Activated gamma-delta T cell treated with anti-CD3 and anti-CD28 coated beads, Interleukin-2, amount 50 U/mL, for 16 hours (primary cell): ENCODE results near the gene GCFC2.
"Not testable (repeated sequence)": the region's sequence is repeated elsewhere in the genome, so short reads cannot be mapped to it uniquely, and the experiment has no call there.

Experiments used
- DNase-seq: peaks from one replicate; pipeline ENCODE4 v3.0.0-alpha.2; 2020; ENCODE audit warnings: low read depth

The GCFC2 gene

GRCh38 chr2:75679556-75679955 is 31.2 kb downstream of the GCFC2 start:
- no peak for DNase-seq

- DNase-seq: no peak
Observed at GRCh38 chr2:75676464-75676863, 34.3 kb downstream of the GCFC2 start.

- DNase-seq: no peak
Observed at GRCh38 chr2:75675908-75676307, 34.8 kb downstream of the GCFC2 start.

- DNase-seq: not testable (repeated sequence)
Observed at GRCh38 chr2:75675423-75675822, 35.3 kb downstream of the GCFC2 start.

GRCh38 chr2:75667884-75668283 is 42.8 kb downstream of the GCFC2 start:
- DNase-seq: no peak

DNA sequence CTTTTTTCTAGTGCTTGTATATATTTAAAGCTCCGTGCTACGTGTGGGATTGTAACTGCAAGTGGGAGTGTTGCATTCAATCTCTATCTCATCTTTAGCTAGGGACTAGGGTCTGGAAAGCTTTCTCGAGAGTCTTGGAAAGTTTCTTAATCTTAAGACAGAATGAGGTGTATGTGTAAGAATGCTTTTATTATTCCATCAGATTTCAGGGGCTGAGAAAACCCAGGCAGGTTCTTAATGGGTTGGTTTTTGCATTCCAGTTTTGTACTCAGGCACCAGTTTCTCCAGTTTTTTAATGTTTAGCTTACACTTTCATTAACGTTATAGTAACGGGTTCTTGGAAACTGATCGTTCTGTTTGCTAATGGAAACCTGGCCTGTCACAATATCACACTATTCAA is 43.8 kb downstream of the GCFC2 start:
- DNase-seq: no peak

DNA sequence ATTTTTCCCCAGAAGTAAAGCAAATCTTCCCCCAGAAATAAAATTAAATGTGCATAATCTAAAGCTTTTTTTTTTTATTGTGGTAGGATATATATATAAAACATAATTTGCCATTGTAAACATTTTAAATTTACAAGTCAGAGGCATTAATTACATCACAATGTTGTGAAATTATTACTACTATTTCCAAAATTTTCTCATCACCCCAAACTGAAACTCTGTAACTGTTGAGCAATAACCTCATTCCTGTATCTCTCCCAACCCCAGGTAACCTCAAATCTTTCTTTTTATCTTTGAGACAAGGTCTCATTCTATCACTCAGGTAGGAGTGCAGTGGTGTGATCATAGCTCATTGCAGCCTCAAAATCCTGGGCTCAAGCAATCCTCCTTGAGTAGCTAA is 52.9 kb downstream of the GCFC2 start:
- no peak for DNase-seq

- no peak for DNase-seq
Observed at GRCh38 chr2:75656563-75656962, 54.2 kb downstream of the GCFC2 start.

GRCh38 chr2:75655861-75656260 is 54.9 kb downstream of the GCFC2 start:
- no peak for DNase-seq

DNA sequence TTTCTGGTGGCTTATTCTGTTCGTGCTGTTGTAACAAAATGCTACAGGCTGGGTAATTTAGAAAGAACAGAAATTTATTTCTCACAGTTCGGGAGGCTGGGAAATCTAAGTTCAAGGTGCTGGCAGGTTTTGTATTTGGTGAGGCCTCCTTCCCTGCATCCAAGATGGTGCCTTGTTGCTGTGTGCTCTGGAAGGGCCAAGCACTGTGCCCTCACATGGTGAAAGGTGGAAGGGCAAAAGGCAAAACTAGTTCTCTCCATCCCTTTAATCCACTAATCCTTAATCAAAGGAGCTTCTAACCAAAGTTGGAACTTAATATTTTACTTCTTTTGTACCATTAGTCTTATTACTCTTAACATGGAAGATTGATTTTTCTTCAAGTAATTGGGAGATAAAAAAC is 56.7 kb downstream of the GCFC2 start:
- no peak for DNase-seq

GRCh38 chr2:75647771-75648170 is 62.9 kb downstream of the GCFC2 start:
- DNase-seq: no peak

DNA sequence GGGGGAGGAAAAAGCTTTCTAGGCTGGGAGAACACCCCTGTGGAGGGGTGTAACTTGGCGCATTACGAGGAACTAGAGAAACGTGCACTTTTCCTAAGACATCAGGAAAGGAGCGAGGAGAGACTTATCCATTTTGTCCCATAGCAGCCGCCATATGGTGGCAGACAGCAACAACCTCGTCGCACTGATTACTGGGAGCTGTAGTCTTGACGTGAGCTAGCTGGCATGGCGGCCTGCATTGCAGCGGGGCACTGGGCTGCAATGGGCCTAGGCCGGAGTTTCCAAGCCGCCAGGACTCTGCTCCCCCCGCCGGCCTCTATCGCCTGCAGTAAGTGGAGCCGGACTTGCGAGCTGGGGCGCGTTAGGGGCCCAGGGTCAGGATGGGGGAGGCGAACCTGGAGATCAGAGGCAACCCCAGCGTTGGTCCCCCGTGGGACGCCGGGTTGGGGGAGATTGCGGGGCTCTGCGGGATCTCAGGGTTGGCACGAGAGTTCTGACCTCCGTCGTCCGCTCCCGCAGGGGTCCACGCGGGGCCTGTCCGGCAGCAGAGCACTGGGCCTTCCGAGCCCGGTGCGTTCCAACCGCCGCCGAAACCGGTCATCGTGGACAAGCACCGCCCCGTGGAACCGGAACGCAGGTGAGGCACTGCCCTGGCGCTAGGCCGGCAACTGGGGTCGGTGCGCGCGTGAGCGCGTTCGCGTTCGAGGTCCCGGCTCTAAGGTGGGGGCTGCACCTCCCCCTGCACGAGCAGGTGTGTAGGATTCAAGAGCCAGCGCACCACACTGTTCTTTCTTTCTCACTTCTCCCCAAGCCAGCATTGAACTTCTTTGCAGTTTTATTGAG is 63.9 kb downstream of the GCFC2 start, which contains the start of gene MRPL19:
Gene MRPL19, plus strand, starts transcription at position 201 of the 843 bp plus-strand sequence. Its CDS starts 25 bp downstream, at position 226.
- peak; percentile 62 for DNase-seq

DNA sequence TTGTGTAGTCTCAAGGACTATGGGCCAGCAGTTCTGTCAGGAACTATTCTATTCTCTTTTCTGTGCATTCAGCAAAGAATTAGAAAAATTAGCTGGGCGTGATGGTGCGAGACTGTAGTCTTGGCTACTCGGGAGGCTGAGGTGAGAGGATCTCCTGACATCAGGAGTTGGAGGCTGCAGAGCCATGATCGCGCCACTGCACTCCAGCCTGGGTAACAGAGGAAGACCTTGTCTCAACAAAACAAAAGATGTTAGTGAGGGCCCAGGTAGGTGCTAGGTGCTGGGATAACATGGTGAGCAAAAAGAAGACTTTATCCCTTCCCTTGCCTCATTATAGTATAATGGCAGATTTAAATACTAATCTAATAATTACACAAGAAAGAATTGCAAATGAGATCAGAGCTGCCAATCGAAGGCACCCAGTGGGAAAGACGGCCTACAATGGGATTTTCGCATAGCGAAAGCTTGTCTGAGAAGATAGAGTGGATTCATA is 64.6 kb downstream of the GCFC2 start:
- DNase-seq: no peak

DNA sequence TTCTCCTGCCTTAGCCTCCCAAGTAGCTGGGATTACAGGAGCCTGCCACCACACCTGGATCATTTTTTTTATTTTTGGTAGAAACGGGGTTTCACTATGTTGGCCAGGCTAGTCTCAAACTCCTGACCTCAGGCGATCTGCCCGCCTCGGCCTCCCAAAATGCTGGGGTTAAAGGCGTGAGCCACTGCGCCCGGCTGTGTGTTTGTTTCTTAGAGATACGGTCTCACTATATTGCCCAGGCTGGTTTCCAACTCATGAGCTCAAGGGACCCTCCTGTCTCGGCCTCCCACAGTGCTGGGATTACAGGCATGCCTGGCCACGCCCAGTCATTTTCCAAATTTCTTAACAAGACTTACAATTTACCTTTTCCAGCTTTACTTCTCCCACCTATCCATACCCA is 65.1 kb downstream of the GCFC2 start:
- DNase-seq: no peak

DNA sequence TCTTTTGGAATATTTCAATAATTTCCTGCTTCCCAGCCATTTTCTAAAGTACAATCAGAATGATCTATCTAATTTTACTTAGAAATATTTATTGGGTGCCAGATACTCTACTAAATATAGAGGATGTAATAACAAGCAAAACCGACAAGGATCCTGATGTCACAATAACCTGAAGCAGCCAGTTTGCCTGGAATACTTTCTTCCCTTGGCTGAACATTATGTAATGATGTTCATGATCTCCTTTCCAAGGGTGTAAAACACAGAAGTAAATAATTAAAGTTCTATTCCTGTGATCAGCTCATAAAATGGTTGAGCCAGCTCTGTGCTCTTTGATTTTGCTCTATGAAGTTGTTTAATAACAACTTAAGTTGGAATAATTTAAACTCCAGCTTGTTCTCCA is 66.7 kb downstream of the GCFC2 start:
- DNase-seq: no peak

GRCh38 chr2:75641587-75641986 is 69.1 kb downstream of the GCFC2 start:
- DNase-seq: no peak

GRCh38 chr2:75640621-75641121 is 70.0 kb downstream of the GCFC2 start:
- peak; percentile 32 for DNase-seq

GRCh38 chr2:75637568-75637967 is 73.1 kb downstream of the GCFC2 start:
- DNase-seq: no peak

DNA sequence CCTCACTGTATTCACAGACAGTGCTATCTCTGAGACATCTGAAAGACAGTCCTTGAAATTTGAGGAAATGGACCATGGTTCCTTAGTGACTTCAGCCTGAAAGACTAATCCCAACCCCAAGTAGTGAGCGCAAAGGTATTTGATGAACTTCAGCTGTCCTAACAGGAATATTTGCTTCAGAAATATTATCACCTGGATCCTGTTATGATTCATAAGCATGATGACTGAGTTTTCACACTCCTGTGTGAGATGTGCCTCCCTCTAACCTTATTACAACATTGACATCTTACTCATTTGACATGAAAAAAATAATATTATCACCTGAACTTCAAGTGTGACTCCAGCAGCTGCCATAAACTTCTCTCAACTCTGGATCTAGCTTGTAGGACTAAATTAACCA is 75.8 kb downstream of the GCFC2 start:
- DNase-seq: no peak

- no peak for DNase-seq
Observed at GRCh38 chr2:75633620-75634019, 77.1 kb downstream of the GCFC2 start.

DNA sequence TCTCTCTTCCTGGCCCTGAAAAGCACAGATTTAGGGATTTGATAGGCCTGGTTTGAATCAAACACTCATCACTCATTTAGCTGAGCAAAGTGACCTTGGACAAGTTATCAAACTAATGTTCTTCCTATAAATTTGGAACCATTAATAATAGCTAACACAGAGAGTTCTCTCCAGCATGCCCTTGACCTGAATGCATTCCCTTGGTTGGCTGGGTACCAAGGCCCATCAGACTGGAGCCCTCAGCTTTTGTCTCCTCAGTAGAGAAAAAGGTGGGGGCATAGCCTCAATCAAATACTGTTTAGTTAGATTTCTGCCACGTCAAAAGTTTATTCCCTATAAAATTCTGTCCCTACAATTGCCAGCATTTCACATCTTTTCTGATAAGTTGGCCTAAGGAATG is 77.9 kb downstream of the GCFC2 start:
- DNase-seq: no peak

GRCh38 chr2:75632091-75632701 is 78.5 kb downstream of the GCFC2 start:
- no peak for DNase-seq

DNA sequence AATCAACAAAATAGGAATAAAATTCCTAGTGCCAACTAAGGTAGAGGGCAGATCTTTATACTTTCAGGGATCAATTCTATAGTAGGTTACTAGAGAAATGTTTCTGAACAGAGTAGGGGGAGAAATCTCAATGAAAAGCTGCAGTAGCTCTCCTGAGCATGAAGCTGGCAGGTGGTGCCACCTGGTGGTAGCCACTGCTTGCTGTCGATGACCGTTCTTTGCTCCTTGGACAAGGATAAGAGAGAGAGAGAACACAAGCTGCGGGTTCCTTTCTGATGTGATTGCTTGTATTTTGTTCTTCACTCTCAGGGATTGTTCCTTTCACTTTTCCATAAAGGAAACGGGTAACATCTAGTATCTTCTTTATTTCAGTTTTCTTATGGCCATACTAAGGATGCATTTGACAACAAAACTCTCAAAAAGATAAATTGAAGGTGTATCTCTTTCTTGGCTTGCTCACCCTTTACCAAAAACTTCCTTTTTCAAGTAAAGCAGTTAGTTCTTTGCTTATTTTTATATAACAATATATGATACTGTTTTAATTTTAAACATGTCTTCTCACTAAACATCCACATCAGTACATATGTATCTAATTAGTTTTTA is 82.7 kb downstream of the GCFC2 start:
- DNase-seq: peak; percentile 35
